NT2/D1 (cell line): ENCODE results near the gene BRD4.

Source experiments
- SUZ12 ChIP-seq: IDR thresholded peaks from 2 replicates; pipeline ENCODE4 v1.6.1; 2011; ENCODE audit not compliant: insufficient read length, insufficient read depth; ENCODE audit errors: extremely low read depth
- YY1 ChIP-seq: IDR thresholded peaks from 2 replicates; pipeline ENCODE4 v1.6.1; 2011; ENCODE audit not compliant: insufficient read length, insufficient read depth
- ZNF274 ChIP-seq: IDR thresholded peaks from 2 replicates; pipeline ENCODE4 v1.6.1; 2011; ENCODE audit warnings: mild to moderate bottlenecking, low read depth, low read length

DNA sequence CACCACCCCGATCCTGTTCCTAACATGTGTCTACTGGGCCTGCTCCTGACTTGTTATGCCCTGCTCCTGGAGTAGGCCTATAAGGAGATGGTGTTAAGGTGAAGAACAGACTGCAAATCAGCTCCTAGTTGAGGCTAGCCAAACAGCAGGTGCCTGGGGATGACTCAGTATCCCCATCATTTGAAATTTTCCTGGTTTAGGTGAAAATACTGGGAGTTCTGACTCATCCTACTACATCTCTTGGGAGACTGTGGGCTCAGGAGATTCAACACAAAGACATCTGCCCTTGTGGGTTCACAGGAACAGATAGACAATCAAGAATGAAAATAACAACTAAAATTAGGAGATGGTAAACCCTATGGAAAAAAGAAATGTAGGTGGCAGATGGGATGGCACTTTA lies 41.2 kb downstream of the BRD4 start:
- TF ChIP-seq YY1: no peak
- TF ChIP-seq SUZ12: no peak
- no peak for TF ChIP-seq ZNF274
